ENCODE measurements around the gene SLC9B2. TPM values are rescaled to one million over a fixed set of nuclear protein-coding genes. Genes with fewer than 3 reads are reported as not detected.

Gene SLC9B2
- total RNA-seq, 4 donors from 2014 or later, result 0.59 to 26.9 (median 25.6) TPM

DNA sequence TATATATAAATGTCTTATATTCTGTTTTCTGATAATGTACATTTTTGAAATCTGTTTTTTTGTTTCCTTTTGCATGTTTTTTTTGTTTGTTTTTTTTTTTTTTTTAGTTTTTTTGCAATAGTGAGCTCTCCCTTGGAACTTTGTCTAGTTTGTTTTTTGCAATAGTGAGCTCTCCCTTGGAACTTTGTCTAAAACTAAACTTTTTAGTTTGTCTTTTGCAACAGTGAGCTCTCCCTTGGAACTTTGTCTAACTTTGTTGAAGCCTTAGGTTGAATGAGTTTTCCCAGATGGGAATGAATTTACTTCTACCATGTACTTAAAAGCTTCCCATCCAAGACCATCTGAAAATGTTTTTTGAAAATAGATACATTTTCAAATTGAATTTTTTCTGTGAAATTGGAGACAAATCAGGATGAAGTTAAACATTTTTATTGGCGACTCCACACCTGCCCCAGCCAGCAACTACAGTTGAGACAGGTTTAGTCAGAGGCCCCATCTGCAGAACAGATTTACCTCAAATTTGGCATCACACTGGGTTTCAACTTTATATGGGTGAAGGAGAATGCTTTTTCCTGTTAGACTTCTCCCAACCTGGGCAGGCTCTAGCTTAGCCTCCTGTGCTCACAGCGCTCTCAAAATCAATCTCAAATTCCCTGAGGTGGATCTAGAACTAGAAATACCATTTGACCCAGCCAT is 16.0 kb downstream of the SLC9B2 start:
- no peaks in the 10 kb centered on the region for H3K36me3 ChIP-seq
- intact Hi-C loops (cut with DNase I; ENCODE audit: low total_unique reads), result no loop called here

DNA sequence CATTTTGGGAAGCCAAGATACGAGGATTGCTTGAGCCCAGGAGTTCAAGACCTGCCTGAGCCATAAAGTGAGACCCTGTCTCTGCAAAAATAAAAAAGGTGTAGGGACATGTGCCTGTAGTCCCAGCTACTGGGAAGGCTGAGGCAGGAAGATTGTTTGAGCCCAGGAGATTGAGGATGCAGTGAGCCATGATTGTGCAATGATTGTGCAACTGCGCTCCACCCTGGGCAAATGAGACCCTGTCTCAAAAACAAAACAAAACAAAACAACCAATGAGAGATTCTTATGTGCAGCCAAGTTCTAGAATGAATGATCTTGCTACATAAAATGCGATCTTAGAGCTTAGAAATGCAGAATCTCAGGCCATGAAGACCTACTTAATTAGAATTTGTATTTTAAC is 22.5 kb downstream of the SLC9B2 start:
- Histone ChIP-seq H3K27ac (no peak overlapping the region), H3K4me3 (no peak overlapping the region), H3K9me3 (no peaks in the 10 kb centered on the region), H3K36me3 (no peaks in the 10 kb centered on the region), H3K4me1 (no peaks in the 10 kb centered on the region), H3K27me3 (no peaks in the 10 kb centered on the region)
- TF ChIP-seq POLR2A (IDR thresholded peaks at IDR 0.05), result no peak
- TF ChIP-seq, protein P1, sequence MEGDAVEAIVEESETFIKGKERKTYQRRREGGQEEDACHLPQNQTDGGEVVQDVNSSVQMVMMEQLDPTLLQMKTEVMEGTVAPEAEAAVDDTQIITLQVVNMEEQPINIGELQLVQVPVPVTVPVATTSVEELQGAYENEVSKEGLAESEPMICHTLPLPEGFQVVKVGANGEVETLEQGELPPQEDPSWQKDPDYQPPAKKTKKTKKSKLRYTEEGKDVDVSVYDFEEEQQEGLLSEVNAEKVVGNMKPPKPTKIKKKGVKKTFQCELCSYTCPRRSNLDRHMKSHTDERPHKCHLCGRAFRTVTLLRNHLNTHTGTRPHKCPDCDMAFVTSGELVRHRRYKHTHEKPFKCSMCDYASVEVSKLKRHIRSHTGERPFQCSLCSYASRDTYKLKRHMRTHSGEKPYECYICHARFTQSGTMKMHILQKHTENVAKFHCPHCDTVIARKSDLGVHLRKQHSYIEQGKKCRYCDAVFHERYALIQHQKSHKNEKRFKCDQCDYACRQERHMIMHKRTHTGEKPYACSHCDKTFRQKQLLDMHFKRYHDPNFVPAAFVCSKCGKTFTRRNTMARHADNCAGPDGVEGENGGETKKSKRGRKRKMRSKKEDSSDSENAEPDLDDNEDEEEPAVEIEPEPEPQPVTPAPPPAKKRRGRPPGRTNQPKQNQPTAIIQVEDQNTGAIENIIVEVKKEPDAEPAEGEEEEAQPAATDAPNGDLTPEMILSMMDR (IDR thresholded peaks at IDR 0.05), result no peak
- intact Hi-C loops (cut with DNase I; ENCODE audit: low total_unique reads), result no loop called here
- DNase-seq, result peak in 1 of 2 donors; percentile 20

More for the DNA sequence above, 16.0 kb downstream of the SLC9B2 start:
- H3K4me3 ChIP-seq, result no peak overlapping the region
- TF ChIP-seq POLR2A (IDR thresholded peaks at IDR 0.05), result no peak
- TF ChIP-seq, protein P1 (IDR thresholded peaks at IDR 0.05), result no peak
- no peaks in the 10 kb centered on the region for H3K4me1 ChIP-seq
- H3K27ac ChIP-seq, result no peak overlapping the region
- H3K27me3 ChIP-seq, result no peaks in the 10 kb centered on the region
- no peak for DNase-seq
- H3K9me3 ChIP-seq, result no peaks in the 10 kb centered on the region

DNA sequence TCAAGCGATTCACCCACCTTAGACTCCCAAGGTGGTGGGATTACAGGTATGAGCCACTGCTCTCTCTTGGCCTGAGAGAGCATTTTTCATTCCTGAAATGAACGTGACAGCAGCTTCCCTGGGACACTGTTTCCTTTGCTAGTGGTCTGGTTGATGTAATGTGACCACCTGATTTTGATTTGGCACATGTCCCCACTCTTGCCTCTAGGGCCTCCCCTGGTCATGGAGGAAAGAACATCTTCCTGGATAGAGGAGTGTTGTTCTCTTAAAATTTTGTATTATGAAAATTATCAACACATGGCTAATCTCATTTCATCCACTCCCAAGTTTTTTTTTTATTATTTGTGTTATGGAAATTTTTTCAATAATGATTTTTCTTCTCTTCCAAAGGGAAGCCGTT is 23.8 kb downstream of the SLC9B2 start:
- no peaks in the 10 kb centered on the region for H3K27me3 ChIP-seq
- intact Hi-C loops (cut with DNase I; ENCODE audit: low total_unique reads), result no loop called here

DNA sequence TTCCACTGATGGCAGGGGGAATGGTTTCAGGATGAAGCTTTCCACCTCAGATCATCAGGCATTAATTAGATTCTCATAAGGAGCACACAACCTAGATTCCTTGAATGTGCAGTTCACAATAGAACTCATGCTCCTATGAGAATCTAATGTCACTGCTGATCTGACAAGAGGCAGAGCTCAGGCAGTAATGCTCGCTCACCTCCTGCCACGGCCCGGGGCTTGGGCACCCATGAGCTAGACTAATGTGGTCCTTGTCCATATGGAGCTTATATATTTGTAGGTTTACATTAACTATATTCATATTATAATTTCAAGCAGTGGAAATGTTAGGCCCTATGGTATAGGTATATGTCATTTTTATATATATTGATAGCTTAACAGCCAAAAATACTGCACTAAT is 24.4 kb downstream of the SLC9B2 start:
- H3K27ac ChIP-seq, result no peak overlapping the region
- H3K27me3 ChIP-seq, result no peaks in the 10 kb centered on the region
- no peak for DNase-seq
- no peak overlapping the region for H3K4me3 ChIP-seq
- no peak for TF ChIP-seq POLR2A (IDR thresholded peaks at IDR 0.05)
- H3K36me3 ChIP-seq, result no peaks in the 10 kb centered on the region
- H3K9me3 ChIP-seq, result no peaks in the 10 kb centered on the region
- intact Hi-C loops (cut with DNase I; ENCODE audit: low total_unique reads), result no loop called here
- no peaks in the 10 kb centered on the region for H3K4me1 ChIP-seq

More for the DNA sequence above, 23.8 kb downstream of the SLC9B2 start:
- no peaks in the 10 kb centered on the region for H3K36me3 ChIP-seq
- TF ChIP-seq, protein P1 (IDR thresholded peaks at IDR 0.05), result no peak
- TF ChIP-seq POLR2A (IDR thresholded peaks at IDR 0.05), result no peak
- no peak for DNase-seq
- H3K27ac ChIP-seq, result no peak overlapping the region
- no peaks in the 10 kb centered on the region for H3K4me1 ChIP-seq
- no peak overlapping the region for H3K4me3 ChIP-seq
- H3K9me3 ChIP-seq, result no peaks in the 10 kb centered on the region

DNA sequence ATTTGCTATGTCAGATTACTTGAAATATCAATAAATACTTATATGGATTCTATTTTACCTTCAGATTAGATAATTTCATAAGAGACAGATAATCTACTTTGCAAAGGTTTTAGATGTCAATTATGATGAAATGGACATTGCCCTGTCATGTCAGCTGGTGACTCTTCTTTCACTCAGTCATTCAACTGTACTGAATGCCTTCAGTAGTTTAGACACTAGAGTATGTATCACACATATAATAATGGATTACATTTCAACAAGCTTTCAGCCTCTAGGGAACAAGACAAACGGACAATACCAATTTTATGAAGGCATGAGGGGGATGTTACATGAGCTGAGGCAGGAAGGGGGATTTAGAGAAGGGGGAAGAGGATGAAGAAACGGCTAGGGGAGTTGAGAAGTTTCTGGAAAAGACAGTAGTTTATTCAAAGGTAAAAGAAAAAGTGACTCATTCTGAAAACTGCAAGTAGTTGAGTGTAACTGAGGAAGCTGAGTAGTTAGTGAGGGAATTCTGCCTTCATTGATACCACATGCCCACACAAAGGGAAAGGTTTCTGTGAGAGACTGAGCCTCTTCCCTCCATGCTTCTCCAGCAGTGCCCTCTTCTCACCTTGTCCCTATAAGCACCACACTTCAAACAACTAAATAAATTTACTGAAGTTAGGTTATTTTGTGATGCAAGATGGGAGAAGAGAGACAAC is 25.7 kb downstream of the SLC9B2 start:
- Histone ChIP-seq H3K4me1 (no peaks in the 10 kb centered on the region), H3K9me3 (no peaks in the 10 kb centered on the region), H3K27me3 (no peaks in the 10 kb centered on the region), H3K27ac (no peak overlapping the region), H3K4me3 (no peak overlapping the region), H3K36me3 (no peaks in the 10 kb centered on the region)
- no peak for DNase-seq
- TF ChIP-seq POLR2A (IDR thresholded peaks at IDR 0.05), result no peak
- TF ChIP-seq, protein P1 (IDR thresholded peaks at IDR 0.05), result no peak
- intact Hi-C loops (cut with DNase I; ENCODE audit: low total_unique reads), result no loop called here
